ENCODE data around the gene CTSV.
"Not testable (repeated sequence)": the region's sequence is repeated elsewhere in the genome, so short reads cannot be mapped to it uniquely, and the experiment has no call there.

DNA sequence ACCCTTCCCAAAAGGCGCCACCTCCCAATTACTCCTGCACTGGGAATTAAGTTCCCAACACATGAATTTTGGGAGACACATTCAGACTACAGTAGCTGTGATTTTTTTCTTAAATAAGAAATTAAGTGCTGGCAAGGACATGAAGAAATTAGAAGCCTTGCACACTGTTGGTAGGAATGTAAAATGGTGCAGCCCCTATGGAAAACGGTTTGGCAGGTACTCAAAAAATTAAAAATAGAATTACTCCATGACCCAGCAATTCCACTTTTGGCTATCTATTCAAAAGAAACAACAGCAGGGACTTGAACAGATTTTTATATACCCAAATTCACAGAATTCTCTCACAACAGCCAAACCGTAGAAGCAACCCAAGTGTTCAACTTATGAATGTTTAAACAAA, 54.8 kb downstream of the CTSV start:
- TF ChIP-seq, protein P1, sequence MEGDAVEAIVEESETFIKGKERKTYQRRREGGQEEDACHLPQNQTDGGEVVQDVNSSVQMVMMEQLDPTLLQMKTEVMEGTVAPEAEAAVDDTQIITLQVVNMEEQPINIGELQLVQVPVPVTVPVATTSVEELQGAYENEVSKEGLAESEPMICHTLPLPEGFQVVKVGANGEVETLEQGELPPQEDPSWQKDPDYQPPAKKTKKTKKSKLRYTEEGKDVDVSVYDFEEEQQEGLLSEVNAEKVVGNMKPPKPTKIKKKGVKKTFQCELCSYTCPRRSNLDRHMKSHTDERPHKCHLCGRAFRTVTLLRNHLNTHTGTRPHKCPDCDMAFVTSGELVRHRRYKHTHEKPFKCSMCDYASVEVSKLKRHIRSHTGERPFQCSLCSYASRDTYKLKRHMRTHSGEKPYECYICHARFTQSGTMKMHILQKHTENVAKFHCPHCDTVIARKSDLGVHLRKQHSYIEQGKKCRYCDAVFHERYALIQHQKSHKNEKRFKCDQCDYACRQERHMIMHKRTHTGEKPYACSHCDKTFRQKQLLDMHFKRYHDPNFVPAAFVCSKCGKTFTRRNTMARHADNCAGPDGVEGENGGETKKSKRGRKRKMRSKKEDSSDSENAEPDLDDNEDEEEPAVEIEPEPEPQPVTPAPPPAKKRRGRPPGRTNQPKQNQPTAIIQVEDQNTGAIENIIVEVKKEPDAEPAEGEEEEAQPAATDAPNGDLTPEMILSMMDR (conservative IDR thresholded peaks at IDR 0.05; ENCODE audit: low read depth in 2 of 2) = not testable (repeated sequence)
- TF ChIP-seq, protein P2, sequence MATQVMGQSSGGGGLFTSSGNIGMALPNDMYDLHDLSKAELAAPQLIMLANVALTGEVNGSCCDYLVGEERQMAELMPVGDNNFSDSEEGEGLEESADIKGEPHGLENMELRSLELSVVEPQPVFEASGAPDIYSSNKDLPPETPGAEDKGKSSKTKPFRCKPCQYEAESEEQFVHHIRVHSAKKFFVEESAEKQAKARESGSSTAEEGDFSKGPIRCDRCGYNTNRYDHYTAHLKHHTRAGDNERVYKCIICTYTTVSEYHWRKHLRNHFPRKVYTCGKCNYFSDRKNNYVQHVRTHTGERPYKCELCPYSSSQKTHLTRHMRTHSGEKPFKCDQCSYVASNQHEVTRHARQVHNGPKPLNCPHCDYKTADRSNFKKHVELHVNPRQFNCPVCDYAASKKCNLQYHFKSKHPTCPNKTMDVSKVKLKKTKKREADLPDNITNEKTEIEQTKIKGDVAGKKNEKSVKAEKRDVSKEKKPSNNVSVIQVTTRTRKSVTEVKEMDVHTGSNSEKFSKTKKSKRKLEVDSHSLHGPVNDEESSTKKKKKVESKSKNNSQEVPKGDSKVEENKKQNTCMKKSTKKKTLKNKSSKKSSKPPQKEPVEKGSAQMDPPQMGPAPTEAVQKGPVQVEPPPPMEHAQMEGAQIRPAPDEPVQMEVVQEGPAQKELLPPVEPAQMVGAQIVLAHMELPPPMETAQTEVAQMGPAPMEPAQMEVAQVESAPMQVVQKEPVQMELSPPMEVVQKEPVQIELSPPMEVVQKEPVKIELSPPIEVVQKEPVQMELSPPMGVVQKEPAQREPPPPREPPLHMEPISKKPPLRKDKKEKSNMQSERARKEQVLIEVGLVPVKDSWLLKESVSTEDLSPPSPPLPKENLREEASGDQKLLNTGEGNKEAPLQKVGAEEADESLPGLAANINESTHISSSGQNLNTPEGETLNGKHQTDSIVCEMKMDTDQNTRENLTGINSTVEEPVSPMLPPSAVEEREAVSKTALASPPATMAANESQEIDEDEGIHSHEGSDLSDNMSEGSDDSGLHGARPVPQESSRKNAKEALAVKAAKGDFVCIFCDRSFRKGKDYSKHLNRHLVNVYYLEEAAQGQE (IDR thresholded peaks at IDR 0.05; ENCODE audit: unreplicated experiment) = not testable (repeated sequence)
- not testable (repeated sequence) for TF ChIP-seq EZH2 (IDR thresholded peaks at IDR 0.05; ENCODE audit: low read depth, unreplicated experiment); POLR2AphosphoS5 (IDR thresholded peaks at IDR 0.05; ENCODE audit: low read depth); EZH2phosphoT487 (IDR thresholded peaks at IDR 0.05; ENCODE audit: unreplicated experiment); CREB1 (CRISPR knock-in tag; IDR thresholded peaks at IDR 0.05; ENCODE audit: low read depth)
- TF ChIP-seq, protein P3, sequence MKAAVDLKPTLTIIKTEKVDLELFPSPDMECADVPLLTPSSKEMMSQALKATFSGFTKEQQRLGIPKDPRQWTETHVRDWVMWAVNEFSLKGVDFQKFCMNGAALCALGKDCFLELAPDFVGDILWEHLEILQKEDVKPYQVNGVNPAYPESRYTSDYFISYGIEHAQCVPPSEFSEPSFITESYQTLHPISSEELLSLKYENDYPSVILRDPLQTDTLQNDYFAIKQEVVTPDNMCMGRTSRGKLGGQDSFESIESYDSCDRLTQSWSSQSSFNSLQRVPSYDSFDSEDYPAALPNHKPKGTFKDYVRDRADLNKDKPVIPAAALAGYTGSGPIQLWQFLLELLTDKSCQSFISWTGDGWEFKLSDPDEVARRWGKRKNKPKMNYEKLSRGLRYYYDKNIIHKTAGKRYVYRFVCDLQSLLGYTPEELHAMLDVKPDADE (IDR thresholded peaks at IDR 0.05) = not testable (repeated sequence)

All from GM23338 (cell line).